Nephron progenitor cell (in vitro differentiated cells): ENCODE measurements around the gene RNF130.

Source experiments
- DNase-seq: peaks from one replicate; pipeline ENCODE4 v3.0.0; 2021
- H3K27ac Mint-ChIP-seq: 2 replicates; pipeline ENCODE4 v1.8.0; 2021; ENCODE audit warnings: mild to moderate bottlenecking, moderate library complexity, mixed read lengths
- H3K27me3 Mint-ChIP-seq: 2 replicates; pipeline ENCODE4 v1.8.0; 2021; ENCODE audit warnings: mild to moderate bottlenecking, low read depth, mixed read lengths; ENCODE audit not compliant: poor library complexity
- H3K36me3 Mint-ChIP-seq: 2 replicates; pipeline ENCODE4 v1.8.0; 2021; ENCODE audit warnings: low read depth, mixed read lengths
- H3K4me1 Mint-ChIP-seq: 2 replicates; pipeline ENCODE4 v1.8.0; 2021; ENCODE audit warnings: mixed read lengths
- H3K4me3 Mint-ChIP-seq: 2 replicates; pipeline ENCODE4 v1.8.0; 2021; ENCODE audit warnings: mild to moderate bottlenecking, moderate library complexity, mixed read lengths
- H3K9me3 Mint-ChIP-seq: 2 replicates; pipeline ENCODE4 v1.8.0; 2021; ENCODE audit warnings: mild to moderate bottlenecking, moderate library complexity, mixed read lengths
- CTCF ChIP-seq: fragments of 200-600 bp; sonication (generic); IDR thresholded peaks from 2 replicates; pipeline ENCODE4 v1.5.0; 2021; ENCODE audit warnings: antibody characterized with exemption

RNF130 gene

GRCh38 chr5:179919487-179920060, 152.0 kb downstream of the RNF130 start:
- peaks cover 13% of the 10 kb centered on the region for H3K4me1 Mint-ChIP-seq
- no peaks in the 10 kb centered on the region for H3K9me3 Mint-ChIP-seq
- no peaks in the 10 kb centered on the region for H3K36me3 Mint-ChIP-seq
- no peak overlapping the region for H3K4me3 Mint-ChIP-seq
- TF ChIP-seq CTCF = no peak
- H3K27ac Mint-ChIP-seq = no peak overlapping the region
- peaks cover 5% of the 10 kb centered on the region for H3K27me3 Mint-ChIP-seq
- no peak for DNase-seq

- no peak for TF ChIP-seq CTCF
- Mint-ChIP-seq H3K4me3 (no peak overlapping the region), H3K27ac (no peak overlapping the region), H3K27me3 (peaks cover 5% of the 10 kb centered on the region), H3K9me3 (no peaks in the 10 kb centered on the region), H3K4me1 (peaks cover 19% of the 10 kb centered on the region), H3K36me3 (no peaks in the 10 kb centered on the region)
- DNase-seq = no peak
Observed at GRCh38 chr5:179918742-179919486, 152.6 kb downstream of the RNF130 start.

- Mint-ChIP-seq H3K9me3 (no peaks in the 10 kb centered on the region), H3K27ac (no peak overlapping the region), H3K36me3 (no peaks in the 10 kb centered on the region), H3K4me1 (peaks cover 22% of the 10 kb centered on the region), H3K4me3 (no peak overlapping the region), H3K27me3 (peaks cover 5% of the 10 kb centered on the region)
- DNase-seq = no peak
- no peak for TF ChIP-seq CTCF
Observed at GRCh38 chr5:179916523-179916922, 155.0 kb downstream of the RNF130 start.

- H3K27me3 Mint-ChIP-seq = peaks cover 5% of the 10 kb centered on the region
- peaks cover 22% of the 10 kb centered on the region for H3K4me1 Mint-ChIP-seq
- H3K9me3 Mint-ChIP-seq = no peaks in the 10 kb centered on the region
- no peaks in the 10 kb centered on the region for H3K36me3 Mint-ChIP-seq
- no peak overlapping the region for H3K4me3 Mint-ChIP-seq
- no peak for DNase-seq
- H3K27ac Mint-ChIP-seq = peak overlapping the region; percentile 54
- no peak for TF ChIP-seq CTCF
Observed at GRCh38 chr5:179915406-179915935, 156.1 kb downstream of the RNF130 start.

- no peaks in the 10 kb centered on the region for H3K36me3 Mint-ChIP-seq
- no peak for TF ChIP-seq CTCF
- H3K4me1 Mint-ChIP-seq = peaks cover 22% of the 10 kb centered on the region
- H3K27ac Mint-ChIP-seq = peak overlapping the region; percentile 22
- H3K9me3 Mint-ChIP-seq = no peaks in the 10 kb centered on the region
- H3K4me3 Mint-ChIP-seq = no peak overlapping the region
- H3K27me3 Mint-ChIP-seq = peaks cover 8% of the 10 kb centered on the region
- DNase-seq = no peak
Observed at GRCh38 chr5:179914032-179914755, 157.4 kb downstream of the RNF130 start.
